DMS79 (cell line): ENCODE data around the gene MEGF11.
A peak's percentile ranks its signal among the peaks of the same experiment; 100 is the strongest.

Source experiments
- DNase-seq: peaks from one replicate; lab custom pipeline; 2025; lab: John Stamatoyannopoulos, UW

Gene MEGF11

DNA sequence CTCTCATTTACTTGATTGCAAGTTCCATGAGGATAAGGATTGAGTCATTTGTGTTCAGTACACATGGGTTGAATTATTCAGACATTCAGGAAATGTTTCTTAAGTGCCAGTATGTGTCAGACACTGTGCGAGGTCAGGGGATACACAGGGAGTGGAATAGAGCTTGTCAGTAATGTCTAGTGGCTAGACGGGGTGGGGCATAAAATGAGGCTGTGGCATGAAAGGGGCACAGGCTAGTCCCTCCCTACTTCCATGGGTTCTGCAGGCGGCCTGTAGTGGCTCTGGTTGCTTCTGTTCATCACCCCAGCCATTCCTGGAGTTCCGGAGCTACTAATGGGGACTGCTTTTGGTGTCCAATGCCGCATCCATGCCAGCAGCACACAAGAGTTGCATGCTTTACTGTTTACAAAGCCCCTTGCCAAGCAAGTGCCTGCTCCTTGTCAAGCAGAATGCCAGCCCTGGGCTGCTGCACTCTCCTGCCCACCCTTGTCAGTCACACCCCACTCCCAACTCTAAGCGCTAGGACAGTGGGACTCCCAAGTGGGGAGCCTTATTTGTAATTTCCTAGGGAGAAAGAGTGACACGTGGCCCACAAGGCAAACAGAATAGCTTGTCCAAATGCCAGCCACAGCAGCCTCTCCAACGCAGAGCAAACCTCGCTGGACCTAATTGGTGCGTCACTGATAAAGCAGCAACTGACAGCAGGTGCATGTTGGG, 313.5 kb downstream of the MEGF11 start:
- DNase-seq: peak; percentile 9

DNA sequence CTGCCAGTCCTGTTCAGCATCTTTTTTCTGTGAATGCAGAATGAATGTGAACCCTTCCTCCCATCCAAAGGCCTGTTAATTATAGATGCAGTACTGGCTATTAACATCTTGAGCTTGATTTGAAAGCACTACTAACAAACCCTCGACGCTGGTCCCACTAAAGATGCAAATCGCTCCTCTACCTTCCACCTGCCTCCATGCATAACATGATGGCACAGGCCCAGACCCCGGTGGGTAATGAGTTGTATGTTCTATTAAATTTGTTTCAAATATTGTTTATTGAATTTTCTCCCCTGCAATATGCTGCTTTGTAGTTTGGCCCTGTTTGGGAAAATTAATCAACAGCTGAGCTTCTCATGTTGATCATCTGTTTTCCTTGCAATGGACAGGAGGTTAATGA, 314.9 kb downstream of the MEGF11 start:
- peak; percentile 30 for DNase-seq

DNA sequence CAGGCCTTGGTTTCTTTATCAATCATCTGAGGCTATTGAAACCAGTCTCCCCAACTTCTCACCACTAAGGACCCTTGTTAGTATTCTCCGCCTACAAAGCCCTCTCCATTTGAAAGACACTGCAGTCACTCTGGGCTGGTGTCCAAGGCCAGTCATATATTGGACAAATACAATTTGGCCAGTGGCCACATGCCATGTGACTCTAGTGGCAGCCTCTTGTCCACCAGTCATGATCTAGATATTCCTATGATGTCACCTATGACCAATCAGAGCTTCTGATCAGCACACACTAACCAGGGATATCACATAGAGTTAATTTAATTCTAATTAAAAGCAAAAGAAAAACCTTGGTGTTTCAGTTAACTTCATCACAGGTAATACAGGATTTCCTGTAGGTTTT, 316.1 kb downstream of the MEGF11 start:
- no peak for DNase-seq

DNA sequence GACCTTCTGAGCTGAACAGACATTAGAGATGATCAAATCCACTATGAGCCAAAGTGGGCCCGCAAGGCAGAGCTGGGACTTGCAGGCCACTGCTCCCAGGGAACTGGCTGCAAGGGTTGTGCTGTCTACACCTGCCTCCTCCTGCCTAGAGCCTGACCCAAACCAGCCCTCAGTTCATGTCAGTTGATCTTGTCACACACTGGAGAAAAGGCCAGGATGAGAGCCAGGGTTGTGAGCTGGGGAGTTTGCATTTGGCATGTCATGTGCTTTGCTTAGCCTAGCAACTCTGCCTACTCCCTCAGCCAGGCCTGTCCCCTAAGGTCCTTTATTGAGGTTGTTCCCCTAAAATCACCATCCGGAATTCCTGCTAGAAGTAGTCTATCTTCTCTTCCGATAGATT, 316.5 kb downstream of the MEGF11 start:
- no peak for DNase-seq

DNA sequence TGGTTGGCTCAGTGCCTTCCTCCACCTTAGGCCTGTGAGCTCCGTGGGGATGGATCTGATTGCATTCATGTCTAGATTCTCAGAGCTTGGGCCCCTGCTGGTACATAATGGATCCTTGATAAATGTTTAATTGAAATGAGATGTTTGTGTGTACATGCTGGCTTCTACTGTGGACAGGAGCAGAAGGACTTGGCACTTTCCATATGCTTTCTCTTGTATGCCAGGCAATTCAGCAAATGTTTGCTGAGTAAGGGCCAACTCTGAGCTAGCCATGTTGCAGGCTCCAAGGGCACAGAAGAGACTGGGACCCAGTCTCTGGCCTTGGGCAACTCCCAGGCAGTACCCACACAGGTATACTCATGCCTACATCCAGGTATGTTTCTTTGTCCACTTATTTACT, 317.3 kb downstream of the MEGF11 start:
- no peak for DNase-seq

DNA sequence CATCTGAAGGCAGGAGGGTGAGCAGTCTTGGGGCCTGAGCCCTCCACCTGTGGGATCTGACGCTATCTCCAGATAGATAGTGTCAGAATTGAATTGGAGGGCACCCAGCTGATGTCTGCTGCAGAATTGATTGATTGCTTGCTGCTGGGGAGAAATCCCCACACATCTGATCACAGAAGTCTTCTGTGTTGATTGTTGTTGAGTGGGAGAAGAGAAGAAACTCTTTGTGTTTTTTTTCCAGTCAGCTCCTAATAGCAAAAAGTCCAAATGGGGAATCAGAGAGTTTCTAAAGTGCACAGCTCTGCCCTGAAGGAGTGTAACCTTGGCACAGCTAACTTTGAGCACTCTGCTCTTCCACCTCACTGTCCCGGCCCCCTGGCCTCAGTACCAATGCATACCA, 318.2 kb downstream of the MEGF11 start:
- no peak for DNase-seq

DNA sequence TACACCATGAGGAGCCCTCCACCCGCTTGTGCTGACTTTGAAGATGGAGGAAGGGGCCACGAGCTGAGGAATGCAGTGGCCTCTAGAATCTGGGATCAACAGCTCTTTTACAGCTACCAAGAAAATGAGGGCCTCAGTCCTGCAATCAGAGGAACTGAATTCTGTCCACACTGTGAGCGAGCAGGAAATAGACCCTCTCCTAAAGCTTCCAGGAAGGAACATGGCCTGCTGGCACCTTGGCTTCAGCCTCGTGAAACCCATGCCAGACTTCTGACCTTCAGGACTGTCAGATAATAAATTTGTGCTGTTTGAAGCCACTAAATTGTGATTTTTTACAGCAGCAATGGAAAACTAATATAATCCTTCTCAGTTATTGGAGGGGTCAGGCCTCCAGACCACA, 322.3 kb downstream of the MEGF11 start:
- no peak for DNase-seq

DNA sequence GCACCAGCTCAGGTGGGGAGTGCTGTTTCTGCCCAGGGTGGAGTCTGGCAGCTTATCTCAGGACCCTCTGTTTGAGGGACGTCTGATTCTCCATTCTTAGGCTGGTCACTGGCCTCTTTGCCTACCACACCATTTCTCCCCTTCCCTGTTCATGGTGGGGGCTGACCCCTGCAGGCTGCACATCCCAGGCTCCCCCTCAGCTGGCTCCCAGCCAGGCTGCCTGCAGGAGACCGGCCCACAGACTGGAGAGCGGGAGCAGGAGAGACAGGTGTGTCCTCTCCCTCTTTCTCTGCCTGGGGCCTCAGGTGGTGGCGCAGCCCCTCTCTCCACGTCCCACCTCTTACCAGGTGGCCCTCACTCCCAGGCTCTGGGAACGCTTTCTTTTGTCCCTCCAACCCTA, 323.4 kb downstream of the MEGF11 start:
- no peak for DNase-seq

DNA sequence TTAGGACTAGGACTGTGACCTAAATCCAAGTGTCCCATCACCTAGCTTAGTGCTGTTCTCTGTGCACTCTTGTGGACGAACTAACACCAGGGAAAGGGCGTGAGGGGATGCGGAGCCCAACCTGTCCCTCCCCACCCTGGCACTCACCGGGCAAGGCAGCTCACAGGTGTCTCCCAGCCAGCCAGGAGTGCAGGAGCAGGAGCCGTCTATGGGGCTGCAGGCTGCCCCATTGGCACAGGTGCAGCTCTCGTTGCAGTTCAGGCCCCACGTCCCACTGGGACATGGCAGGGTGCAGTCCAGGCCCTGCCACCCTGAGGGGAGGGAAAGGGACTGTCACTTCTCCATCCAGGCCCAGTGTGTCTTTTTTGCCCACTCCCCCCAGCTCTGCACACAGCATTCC, 324.0 kb downstream of the MEGF11 start:
- DNase-seq: no peak

DNA sequence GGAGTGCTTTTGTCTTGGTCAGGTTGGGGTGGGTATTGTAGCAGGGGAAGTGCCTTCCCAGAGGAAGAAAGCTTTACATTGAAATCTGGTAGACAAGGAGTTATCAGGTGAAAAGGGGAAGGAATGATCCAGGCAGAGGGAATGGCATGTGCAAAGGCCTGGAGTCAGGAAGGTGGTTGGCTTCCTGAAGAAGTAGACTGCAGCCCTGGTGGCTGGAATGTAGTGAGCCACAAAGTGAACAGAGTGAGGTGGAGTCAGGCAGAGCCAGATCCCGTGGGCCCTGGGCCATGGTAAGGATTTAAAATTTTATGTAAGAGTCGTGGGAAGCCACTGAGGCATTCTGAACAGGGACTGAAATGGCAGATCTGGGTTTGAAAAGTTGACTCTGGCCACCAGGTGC, 326.0 kb downstream of the MEGF11 start:
- DNase-seq: no peak

DNA sequence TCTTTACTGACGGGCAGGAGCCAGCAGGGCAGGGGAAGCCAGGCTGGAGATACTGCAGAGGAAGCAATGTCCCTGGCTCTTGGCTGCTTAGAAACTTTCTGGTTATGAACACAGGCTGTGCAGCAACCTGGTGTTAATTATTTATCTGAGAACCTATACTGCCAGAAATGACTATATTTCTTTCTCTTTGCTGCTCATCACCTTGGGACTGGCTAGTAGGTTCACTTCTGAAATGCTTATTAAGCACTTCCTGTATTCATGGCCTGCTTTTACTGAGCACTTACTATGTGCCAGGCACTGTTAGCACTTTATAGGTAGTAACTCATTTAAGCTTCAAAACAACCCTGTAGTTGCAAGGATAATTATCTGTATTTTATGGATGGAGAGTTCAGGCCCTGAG, 326.7 kb downstream of the MEGF11 start:
- DNase-seq: no peak

DNA sequence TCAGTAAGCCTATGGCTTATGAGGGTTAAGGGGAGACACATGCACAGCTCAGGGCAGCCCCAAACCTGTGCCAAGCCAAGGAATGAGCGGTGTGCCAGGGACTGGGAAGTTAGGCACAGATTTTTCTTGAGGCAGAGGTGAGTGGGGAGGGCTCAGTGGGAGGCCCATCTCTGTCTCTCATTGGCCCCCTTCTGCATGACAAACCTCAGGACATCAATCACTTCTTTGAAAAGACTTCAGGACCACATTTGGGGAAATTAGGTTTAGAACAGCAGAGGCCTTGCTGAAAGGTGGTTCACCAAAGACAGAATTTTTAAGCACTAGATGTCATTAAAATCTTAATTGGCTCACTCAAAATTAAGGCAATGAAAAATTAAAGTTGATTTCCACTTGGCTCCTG, 327.1 kb downstream of the MEGF11 start:
- DNase-seq: no peak

DNA sequence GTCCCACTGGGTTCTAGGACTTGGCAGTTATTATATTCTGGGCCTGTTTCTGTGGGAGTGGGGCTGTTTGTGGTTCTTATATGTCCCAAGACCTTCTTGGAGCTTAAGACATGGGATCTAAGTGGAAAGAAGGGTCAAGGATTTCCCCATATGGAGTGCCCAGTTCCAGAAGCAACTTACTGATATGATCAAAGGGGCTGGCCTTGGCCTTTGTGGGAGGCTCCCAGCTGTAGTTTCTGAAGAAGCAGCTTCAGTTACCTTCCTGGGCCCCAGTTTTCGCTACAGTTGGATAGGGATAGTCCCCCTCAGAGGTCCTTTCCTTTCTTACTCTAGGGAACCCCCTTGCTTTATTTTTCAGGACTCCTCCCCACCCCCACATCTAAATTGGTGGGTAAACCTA, 328.2 kb downstream of the MEGF11 start:
- no peak for DNase-seq

DNA sequence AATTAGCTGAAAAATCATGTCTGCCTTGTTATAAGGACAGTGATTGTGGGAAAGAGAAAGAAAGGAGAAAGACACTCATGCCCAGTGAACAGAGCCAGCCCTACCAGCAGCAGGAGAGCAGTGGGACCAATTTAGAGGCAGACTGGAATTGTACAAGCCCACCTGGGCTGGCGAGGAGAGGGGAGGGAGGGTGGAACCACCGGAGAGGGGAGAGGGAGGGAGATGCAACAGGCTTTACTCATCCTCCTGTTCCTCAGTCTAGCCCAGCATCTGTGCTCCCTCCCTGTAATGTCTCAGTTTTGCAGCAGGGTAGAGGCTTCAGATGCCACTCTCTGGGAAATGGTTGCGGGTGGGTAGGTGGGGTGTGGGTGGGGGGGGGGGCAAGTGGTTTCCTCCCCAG, 329.5 kb downstream of the MEGF11 start:
- no peak for DNase-seq

DNA sequence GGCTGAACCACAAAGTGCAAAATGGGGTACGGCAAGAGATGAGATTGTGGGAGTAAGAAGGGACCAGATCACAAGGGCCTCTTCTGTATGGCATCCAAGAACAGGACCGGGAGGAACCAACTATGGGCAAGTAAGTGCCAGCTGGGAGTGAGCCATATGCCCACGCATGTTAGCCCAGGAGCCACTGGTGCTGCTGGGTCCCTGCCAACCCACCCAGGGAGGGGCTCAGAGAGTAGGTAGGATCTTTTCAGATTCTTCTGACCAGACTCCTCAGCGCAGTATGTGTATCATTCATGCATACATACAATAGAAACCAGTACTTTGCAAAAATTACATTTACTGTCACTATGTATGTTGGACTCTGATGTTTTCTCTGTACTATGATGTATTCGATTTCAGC, 330.3 kb downstream of the MEGF11 start:
- DNase-seq: no peak

DNA sequence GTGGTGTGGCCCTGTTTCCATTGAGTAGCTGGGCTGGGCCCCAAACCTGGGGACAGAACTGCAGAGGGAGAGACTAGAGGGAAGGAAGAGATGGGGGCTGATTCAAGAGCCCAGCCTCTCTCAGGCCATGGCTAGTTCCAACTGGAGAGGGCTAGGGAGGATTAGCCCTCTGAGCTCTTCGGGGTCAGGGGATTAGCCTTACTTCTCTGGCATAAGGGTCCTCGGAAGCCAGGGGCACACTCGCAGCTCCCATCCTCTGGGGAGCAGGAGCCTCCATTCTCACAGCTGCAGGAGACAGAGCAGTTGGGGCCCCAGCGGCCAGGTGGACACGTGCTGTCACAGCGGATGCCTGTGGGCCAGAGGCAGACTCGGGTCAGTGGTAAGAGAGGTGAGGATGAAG, 330.9 kb downstream of the MEGF11 start:
- no peak for DNase-seq

DNA sequence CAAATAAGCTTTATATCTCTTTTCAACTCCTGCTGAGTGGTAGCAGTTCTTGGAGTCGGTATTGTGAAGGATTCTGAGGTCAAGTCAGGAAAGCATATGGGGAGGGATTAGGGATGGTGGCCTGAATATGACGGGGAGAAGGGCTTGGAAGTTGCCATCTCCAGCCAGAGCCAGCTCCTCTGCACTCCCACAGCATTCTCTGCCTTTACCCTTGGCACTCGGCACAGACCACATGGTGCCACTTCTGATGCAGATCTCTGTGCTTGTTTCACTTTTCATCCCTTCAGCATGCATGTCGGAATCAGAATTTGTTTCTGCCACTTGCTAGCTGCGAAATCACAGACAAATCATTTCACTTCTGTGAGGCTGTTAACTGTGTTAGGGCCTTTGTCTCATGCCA, 331.8 kb downstream of the MEGF11 start:
- no peak for DNase-seq

DNA sequence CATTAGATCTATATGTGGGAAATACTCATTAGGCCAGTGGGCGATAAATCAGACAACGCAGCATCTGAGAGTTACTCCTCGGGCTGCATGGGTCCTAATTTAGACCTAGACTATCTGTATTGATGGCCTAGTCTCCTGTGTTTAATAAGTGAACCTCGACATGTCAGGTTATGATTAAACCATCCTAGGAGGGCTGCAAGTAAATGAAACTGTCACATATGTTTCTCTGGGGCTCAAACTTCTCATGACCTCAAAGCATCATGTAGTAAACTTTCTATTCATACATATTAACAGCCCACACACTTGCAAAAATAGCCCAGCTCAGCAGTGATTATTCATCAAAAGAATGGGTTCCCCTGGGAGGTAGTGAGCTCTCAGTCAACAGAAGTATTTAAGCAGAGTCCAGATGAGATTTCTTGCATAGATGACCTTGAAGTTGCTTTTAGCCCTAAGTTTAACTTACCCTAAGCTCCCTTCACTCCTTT, 332.7 kb downstream of the MEGF11 start:
- no peak for DNase-seq

DNA sequence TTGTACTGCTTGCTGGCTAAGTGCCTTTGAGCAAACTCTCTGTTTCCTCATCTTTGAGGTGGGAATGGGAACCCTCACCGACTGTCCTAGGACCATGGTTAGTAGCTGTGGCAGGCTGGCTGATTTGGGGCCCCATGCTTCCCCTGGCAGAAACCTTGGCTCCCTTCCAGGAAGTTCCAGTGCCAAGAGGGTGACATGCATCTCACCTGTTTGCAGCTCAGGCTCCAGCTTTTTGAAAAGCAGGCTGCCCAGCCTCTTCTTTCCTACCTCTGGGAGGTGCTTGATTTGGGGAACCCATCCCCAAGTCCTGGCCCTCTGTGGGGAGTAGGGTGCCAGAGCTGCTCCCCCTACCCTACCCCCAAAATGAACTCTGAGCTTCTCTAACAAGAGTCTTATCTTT, 333.4 kb downstream of the MEGF11 start:
- DNase-seq: no peak

DNA sequence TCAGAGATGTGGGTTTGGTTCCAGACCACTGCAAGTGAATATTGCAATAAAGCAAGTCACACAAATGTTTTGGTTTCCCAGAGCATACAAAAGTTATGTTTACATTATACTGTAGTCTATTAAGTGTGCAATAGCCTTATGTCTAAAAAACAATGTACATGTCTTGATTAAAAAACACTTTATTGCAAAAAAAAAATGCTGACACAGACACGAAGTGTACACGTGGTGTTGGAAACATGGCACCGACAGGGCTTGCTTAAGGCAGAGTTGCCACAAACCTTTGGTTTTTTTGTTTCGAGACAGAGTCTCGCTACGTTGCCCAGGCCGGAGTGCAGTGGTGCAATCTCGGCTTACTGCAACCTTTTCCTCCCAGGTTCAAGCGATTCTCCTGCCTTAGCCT, 334.2 kb downstream of the MEGF11 start:
- DNase-seq: no peak

DNA sequence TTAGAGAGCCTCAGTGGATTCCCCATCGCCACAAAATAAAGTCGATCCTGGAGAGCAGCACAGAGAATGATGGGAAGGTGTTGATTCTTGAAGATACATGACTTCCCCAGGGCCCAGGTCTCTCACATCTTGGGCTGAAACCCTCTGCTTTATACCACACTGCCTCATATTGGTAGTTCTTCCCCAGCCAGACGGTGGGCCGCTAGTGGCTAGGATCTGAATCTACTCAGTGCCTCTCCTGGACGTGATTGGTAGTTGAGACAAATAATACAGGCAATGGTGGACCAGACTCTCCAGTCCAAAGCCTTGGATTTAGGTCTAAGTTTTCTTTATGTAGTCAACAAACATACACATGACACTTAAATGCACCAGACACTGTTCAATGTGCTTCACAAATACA, 334.6 kb downstream of the MEGF11 start:
- no peak for DNase-seq

DNA sequence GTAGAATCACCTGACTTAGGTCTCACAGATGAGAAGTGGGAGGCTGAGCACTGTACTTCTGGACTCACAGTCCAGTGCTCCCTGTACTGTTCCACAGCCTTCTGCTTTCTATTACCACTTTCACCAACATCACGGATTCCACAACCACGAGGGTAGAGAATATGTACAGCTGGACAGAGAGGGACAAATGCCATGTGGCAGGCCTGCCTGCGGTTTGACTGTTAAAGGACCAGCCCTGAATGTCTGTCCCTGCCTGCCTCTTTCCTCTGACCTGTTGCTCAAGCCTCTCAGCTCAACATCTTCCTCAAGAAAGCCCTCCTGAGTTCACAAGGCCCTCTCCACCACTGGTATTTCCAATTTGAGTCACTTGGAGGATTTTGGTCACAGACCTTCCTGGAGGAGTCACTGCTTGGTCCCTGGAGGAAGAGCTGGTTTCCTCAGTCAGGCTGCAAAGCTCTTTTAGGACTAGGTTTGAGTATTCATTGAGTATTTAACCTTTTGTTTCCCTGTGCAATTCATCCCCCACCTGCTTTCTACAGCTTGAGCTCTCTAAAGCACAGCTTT, 335.1 kb downstream of the MEGF11 start:
- DNase-seq: no peak

DNA sequence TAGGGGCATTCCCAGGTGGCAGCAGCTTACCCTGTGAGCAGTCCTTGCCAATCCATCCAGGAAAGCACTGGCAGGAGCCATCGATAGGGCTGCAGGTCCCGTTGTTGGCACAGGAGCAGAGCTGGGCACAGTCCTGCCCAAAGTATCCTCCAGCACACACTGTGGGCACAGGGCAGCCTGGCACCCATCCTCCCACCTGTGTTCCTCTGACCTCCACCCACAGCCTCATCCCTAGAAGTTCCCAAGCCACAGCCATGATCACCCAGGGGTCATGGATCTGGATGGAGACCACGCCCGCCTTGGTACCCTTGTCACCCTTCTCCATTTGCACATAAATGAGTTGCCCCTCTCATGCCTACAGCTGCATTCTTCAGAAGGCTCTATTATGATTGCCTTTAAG, 335.6 kb downstream of the MEGF11 start:
- DNase-seq: no peak

DNA sequence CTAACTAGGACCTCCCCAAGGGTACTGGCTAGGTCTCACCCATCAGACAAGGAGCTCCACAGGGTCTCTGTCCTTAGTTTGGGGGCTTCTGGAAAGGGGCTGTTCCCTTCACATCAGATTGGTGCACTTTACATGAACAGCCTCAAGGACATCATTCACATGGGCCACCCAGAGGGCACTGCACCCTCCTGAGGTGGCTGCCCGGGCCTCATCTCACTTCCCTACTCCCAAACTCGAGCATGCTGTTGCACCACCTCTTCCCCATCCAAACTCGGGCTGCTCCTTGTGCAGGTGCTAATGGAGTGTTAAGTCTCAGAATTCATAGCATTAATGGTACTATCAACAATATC, 336.2 kb downstream of the MEGF11 start:
- DNase-seq: no peak
